AG04450 (cell line): ENCODE data around the gene OBSL1. TPM values are rescaled to one million over a fixed set of nuclear protein-coding genes. Genes with fewer than 3 reads are reported as not detected.
A peak's percentile ranks its signal among the peaks of the same experiment; 100 is the strongest.

Source experiments
- CTCF ChIA-PET: fragments of 300-600, 350-600 bp; formaldehyde crosslinking; extraction: SDS; loops from one replicate; lab custom pipeline; 2022; ENCODE audit warnings: antibody characterized with exemption, inconsistent platforms; lab: Charles Lee
- POLR2A ChIA-PET: fragments of 350-600 bp; formaldehyde crosslinking; extraction: SDS; loops from one replicate; lab custom pipeline; 2021; ENCODE audit warnings: antibody characterized with exemption, inconsistent platforms; lab: Yijun Ruan, JAX
- DNase-seq: peaks from one replicate; pipeline ENCODE4 v3.0.0-alpha.2; 2011; ENCODE audit warnings: low read depth, low spot score
- H3K27ac ChIP-seq: one replicate; pipeline ENCODE4 v1.5.1; 2012; ENCODE audit warnings: low read depth, low read length, control low read depth
- H3K27me3 ChIP-seq: one replicate; pipeline ENCODE4 v1.6.0; 2012; ENCODE audit warnings: low read length; ENCODE audit not compliant: control insufficient read depth, insufficient read depth
- H3K4me3 ChIP-seq: 2 replicates; pipeline ENCODE4 v1.5.1; 2011; ENCODE audit warnings: mild to moderate bottlenecking, low read depth, low read length, control low read depth
- H3K9me3 ChIP-seq: 2 replicates; pipeline ENCODE4 v1.5.1; 2012; ENCODE audit warnings: low read length; ENCODE audit not compliant: control insufficient read depth, insufficient read depth
- polyA plus RNA-seq: library from polyadenylated mRNA; depleted of rRNA; stranded (reverse); fragments of >200 nt; gene quantifications from 2 replicates; pipeline ENCODE4 v1.2.3, GENCODE V29; 2011
- TF ChIP-seq, protein P1 (sequence below): IDR thresholded peaks from 2 replicates; pipeline ENCODE4 v1.5.1; 2011; ENCODE audit warnings: low read depth, low read length, control low read depth, inconsistent platforms

The OBSL1 gene
- polyA plus RNA-seq, 1 experiment, result 35.5 TPM

DNA sequence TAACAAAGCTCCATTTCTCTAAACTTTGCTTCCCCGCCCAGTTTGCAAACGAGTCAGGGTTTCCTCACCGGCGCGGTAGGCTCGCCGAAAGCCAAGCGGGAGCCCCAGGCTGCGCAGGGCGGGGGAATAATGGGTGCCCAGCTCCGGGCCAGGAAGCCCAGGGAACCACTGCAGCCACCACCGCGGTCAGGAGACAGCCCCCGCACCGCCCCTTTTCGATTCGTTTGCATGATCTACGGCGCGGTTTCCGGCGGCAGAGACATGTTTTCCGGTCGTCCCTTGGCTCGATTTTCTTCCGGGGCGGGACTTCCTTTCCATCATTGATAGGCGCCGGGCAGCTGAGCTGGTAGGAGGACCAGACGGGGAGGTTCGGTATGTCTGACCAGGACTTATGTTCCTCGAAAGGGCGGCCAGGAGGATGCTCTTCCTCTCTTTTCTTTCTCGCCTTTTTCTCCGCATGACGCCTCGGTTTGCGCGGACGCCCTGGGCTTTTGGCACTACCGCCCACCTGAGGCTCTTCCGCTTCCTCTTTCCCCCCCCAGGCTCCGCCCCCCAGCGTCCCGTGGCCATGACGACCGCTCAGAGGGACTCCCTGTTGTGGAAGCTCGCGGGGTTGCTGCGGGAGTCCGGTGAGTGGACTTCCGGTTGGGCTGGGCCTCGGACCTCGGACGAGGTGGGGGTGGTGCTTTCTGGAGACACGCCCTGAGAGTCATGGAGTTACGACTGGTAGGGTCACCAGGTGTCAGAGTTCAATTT, 26.4 kb upstream of the OBSL1 start, which contains the start of gene STK11IP:
TSS of gene STK11IP (plus strand) at position 306 of the 756 bp plus-strand sequence. CDS start at position 569, 263 bp downstream.
- ChIA-PET POLR2A (interaction anchor here (0.6 to 2.9 kb wide), 7 partner anchors 24 to 949 kb away, joined by 3 to 18 read pairs (median 7); partner anchors contain the start of genes CHPF, OBSL1 and TMEM198), CTCF (interaction anchor here (0.7 to 6.8 kb wide), 4 partner anchors 24 to 59 kb away, joined by 3 to 38 read pairs (median 6); no protein-coding TSS in a partner anchor)

DNA sequence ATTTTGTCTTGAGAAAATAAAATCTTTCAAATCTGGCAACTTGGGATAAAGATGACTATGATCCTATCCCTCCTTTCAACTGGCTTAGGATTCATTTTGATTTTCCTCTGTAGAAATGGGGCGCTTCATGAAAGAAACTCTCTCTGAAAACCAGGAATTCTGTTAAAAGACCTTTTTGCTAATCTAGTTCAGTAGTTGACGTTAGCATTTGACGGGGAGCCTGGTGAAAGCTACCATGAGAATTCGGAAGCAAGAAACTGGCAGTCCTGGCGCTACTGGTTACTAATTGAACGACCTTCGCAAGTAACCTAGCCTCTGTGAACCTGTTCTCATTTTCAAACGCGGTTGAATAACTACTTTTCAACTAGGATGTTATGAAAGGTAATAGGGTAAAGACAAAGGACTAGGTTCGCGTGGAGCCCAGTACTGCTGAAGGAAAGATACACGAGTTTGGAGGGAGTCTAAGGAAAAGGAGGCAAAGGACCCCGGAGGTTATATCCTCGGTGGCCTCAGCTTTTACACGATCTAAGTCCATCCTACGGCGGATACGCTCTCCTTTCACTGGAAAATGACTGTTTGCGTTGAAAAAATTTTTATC, 25.7 kb upstream of the OBSL1 start:
- Histone ChIP-seq H3K9me3 (no peaks in the 10 kb centered on the region; the same call in 1 of the 2 replicates), H3K4me3 (peak overlapping the region; percentile 94), H3K27ac (peak overlapping the region; percentile 93), H3K27me3 (peaks cover 6% of the 10 kb centered on the region)
- no peak for DNase-seq
- TF ChIP-seq, protein P1, sequence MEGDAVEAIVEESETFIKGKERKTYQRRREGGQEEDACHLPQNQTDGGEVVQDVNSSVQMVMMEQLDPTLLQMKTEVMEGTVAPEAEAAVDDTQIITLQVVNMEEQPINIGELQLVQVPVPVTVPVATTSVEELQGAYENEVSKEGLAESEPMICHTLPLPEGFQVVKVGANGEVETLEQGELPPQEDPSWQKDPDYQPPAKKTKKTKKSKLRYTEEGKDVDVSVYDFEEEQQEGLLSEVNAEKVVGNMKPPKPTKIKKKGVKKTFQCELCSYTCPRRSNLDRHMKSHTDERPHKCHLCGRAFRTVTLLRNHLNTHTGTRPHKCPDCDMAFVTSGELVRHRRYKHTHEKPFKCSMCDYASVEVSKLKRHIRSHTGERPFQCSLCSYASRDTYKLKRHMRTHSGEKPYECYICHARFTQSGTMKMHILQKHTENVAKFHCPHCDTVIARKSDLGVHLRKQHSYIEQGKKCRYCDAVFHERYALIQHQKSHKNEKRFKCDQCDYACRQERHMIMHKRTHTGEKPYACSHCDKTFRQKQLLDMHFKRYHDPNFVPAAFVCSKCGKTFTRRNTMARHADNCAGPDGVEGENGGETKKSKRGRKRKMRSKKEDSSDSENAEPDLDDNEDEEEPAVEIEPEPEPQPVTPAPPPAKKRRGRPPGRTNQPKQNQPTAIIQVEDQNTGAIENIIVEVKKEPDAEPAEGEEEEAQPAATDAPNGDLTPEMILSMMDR, result no peak
- CTCF ChIA-PET, result interaction anchor here (1.0 to 6.8 kb wide), 5 partner anchors 24 to 56 kb away, joined by 3 to 38 read pairs (median 5); no protein-coding TSS in a partner anchor
- POLR2A ChIA-PET, result interaction anchor here (1.3 to 2.9 kb wide), 6 partner anchors 23 to 53 kb away, joined by 4 to 18 read pairs (median 8); partner anchors contain the start of genes CHPF, OBSL1 and TMEM198

More for the DNA sequence above, 26.4 kb upstream of the OBSL1 start, which contains the start of gene STK11IP:
- peak; percentile 90 for DNase-seq
- H3K4me3 ChIP-seq, result peak within 1 kb of the TSS; percentile 94
- TF ChIP-seq, protein P1, result no peak
- peak within 1 kb of the TSS; percentile 93 for H3K27ac ChIP-seq
- no peaks in the 10 kb centered on the region; the same call in 1 of the 2 replicates for H3K9me3 ChIP-seq
- peaks cover 3% of the 10 kb centered on the region for H3K27me3 ChIP-seq

DNA sequence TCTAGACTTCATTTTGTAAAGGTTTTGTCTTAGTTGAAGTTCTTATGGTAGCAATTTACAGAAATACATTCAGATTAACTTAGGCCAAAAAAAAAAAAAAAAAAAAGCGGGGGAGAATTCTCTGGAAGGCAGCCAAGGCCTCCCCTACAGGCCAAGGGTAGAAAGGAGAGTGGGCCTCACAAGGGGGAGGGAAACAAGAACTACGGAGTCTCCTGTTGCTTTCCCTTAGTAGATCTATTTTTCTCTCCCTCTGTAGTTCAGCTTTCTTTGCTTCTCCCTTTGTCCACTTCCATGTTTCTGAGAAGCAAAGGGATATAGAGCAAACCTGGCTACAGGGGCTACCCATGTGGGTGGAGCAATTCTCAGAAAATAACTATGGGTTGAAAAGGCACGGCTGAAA, 23.9 kb upstream of the OBSL1 start:
- TF ChIP-seq, protein P1, result peak; percentile 24; the same call in 1 of the 2 replicates
- POLR2A ChIA-PET, result interaction anchor here (1.6 kb wide), 1 partner anchor 24 kb away, joined by 8 read pairs; the partner anchor contains the start of gene OBSL1
- H3K27ac ChIP-seq, result peak overlapping the region; percentile 47

DNA sequence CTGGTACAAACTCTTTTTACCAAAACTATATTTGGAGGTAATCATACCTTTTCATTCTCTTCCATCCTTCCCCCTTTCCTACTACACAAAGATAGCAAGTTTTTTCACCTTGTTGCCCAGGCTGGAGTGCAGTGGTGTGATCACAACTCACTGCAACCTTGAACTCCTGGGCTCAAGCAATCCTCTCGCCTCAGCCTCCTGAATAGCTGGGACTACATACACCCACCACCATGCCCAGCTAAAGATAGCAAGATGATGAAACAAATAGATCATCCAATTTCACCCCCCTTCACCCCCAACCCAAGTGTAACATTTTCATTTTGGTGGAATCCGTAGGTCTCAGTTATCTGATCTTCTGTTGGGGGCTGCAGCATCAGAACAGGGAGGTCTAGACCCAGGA, 21.8 kb upstream of the OBSL1 start:
- CTCF ChIA-PET, result no interaction called here

More for the DNA sequence above, 23.9 kb upstream of the OBSL1 start:
- DNase-seq, result no peak
- H3K4me3 ChIP-seq, result no peak overlapping the region
- no peaks in the 10 kb centered on the region; the same call in 1 of the 2 replicates for H3K9me3 ChIP-seq
- CTCF ChIA-PET, result interaction anchor here (0.6 to 6.8 kb wide), 3 partner anchors 25 to 55 kb away, joined by 3 to 38 read pairs (median 5); no protein-coding TSS in a partner anchor
- H3K27me3 ChIP-seq, result peaks cover 10% of the 10 kb centered on the region

More for the DNA sequence above, 21.8 kb upstream of the OBSL1 start:
- POLR2A ChIA-PET, result no interaction called here
- DNase-seq, result no peak
- TF ChIP-seq, protein P1, result no peak
- H3K4me3 ChIP-seq, result no peak overlapping the region
- H3K27ac ChIP-seq, result no peak overlapping the region
- no peaks in the 10 kb centered on the region; the same call in 1 of the 2 replicates for H3K9me3 ChIP-seq
- peaks cover 14% of the 10 kb centered on the region for H3K27me3 ChIP-seq
